ENCODE data around the gene QRICH2. TPM values are rescaled to one million over a fixed set of nuclear protein-coding genes. Genes with fewer than 3 reads are reported as not detected.
A peak's percentile ranks its signal among the peaks of the same experiment; 100 is the strongest.

Gene QRICH2
- total RNA-seq, 3 donors from 2014 or later (not counting 1 experiment from before 2014, with no cell fraction given): 2.3 to 3.1 (median 2.9) TPM

- intact Hi-C loops (cut with micrococcal nuclease): loop anchor here (5.0 kb wide), 1 partner anchor 34 kb away; the partner anchor contains the start of gene RNF157
Measured at GRCh38 chr17:76276069-76276431, 32.0 kb downstream of the QRICH2 start.

GRCh38 chr17:76275382-76276068 lies 32.6 kb downstream of the QRICH2 start:
- H3K4me3 ChIP-seq (ENCODE audit: low read length): no peak overlapping the region
- no peak overlapping the region for H3K27ac ChIP-seq (ENCODE audit: low read length)
- no peak for ATAC-seq
- WGBS (ENCODE audit: insufficient coverage): 90% methylated on average over 22 of the region's 22 CpGs
- peaks cover 4% of the 10 kb centered on the region for H3K36me3 ChIP-seq (ENCODE audit: control insufficient read depth, insufficient read depth, low read length)
- Mint-ChIP-seq H3K9me3 (no peaks in the 10 kb centered on the region), H3K27ac (peak overlapping the region; percentile 46 to 65), H3K36me3 (no peaks in the 10 kb centered on the region), H3K27me3 (ENCODE audit: low read depth in 2 of 2) (no peaks in the 10 kb centered on the region), H3K4me1 (peaks cover 6 to 26% of the 10 kb centered on the region in 2 donors), H3K4me3 (no peak overlapping the region)
- no peak for DNase-seq
- H3K4me1 ChIP-seq (ENCODE audit: control insufficient read depth, insufficient read depth, low read length): peaks cover 49% of the 10 kb centered on the region
- H3K27me3 ChIP-seq (ENCODE audit: control insufficient read depth, insufficient read depth, low read length): no peaks in the 10 kb centered on the region
- no peaks in the 10 kb centered on the region for H3K9me3 ChIP-seq (ENCODE audit: control insufficient read depth, insufficient read depth, low read length)
- intact Hi-C loops (cut with micrococcal nuclease): loop anchor here (5.0 kb wide), 1 partner anchor 33 kb away; the partner anchor contains the start of gene RNF157
- no peak for TF ChIP-seq CTCF (IDR thresholded peaks at IDR 0.05)

More at GRCh38 chr17:76276069-76276431, 32.0 kb downstream of the QRICH2 start:
- peaks cover 1 to 22% of the 10 kb centered on the region in 2 donors for H3K4me1 Mint-ChIP-seq
- H3K36me3 Mint-ChIP-seq: no peaks in the 10 kb centered on the region
- H3K27ac Mint-ChIP-seq: peak overlapping the region; percentile 46 to 65
- Histone ChIP-seq H3K9me3 (ENCODE audit: control insufficient read depth, insufficient read depth, low read length) (no peaks in the 10 kb centered on the region), H3K27ac (ENCODE audit: low read length) (no peak overlapping the region), H3K4me3 (ENCODE audit: low read length) (no peak overlapping the region), H3K4me1 (ENCODE audit: control insufficient read depth, insufficient read depth, low read length) (peaks cover 43% of the 10 kb centered on the region), H3K27me3 (ENCODE audit: control insufficient read depth, insufficient read depth, low read length) (no peaks in the 10 kb centered on the region), H3K36me3 (ENCODE audit: control insufficient read depth, insufficient read depth, low read length) (no peaks in the 10 kb centered on the region)
- no peak for TF ChIP-seq CTCF (IDR thresholded peaks at IDR 0.05)
- DNase-seq: no peak
- H3K9me3 Mint-ChIP-seq: no peaks in the 10 kb centered on the region
- WGBS (ENCODE audit: insufficient coverage): 69% methylated on average over 8 of the region's 11 CpGs
- H3K4me3 Mint-ChIP-seq: no peak overlapping the region
- no peak for ATAC-seq
- H3K27me3 Mint-ChIP-seq (ENCODE audit: low read depth in 2 of 2): no peaks in the 10 kb centered on the region

DNA sequence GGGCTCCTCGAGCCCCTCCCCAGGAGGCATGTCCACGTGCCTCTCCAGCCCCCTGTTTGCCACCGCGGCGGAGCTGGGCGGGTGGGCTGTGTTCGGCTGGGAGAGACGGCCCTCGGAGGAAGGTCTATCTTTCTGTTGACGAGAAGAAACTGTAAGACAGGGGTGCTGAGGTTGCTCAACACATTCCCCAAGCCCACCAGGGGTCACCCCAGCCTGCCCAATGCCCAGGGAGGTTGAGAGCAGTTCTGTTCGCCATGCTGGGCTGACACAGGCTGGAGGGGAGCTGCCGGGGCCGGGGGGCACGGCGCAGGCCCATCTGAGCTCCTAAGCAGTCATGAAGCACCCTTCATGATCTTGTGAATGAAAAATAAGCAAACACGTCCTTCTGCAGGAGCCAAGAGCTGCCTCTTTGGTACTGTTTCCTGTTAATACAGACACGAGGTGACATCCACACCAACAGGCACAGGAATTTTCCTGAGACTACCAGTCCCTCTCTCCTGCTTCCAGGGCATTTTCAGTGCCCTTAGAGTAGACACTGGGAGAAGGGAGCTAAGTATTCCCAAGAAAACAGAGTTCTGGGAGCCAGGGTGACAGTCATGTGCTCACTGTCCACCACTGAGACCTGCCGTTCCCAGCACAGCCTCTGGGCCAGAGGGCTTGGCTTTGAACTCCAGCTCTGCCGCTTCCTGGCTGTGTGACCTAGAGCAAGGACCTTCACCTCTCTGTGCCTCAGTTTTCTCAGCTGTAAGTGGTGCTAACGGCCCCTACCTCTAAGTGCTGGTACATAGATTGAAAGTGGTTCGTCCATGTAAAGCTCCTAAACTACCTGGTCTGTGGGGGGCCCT lies 33.7 kb downstream of the QRICH2 start:
- ATAC-seq (no peak), DNase-seq (peak in 1 of 2 donors; percentile 40)
- TF ChIP-seq CTCF (IDR thresholded peaks at IDR 0.05): no peak
- H3K4me1 Mint-ChIP-seq: peaks cover 13 to 35% of the 10 kb centered on the region in 2 donors
- H3K27ac Mint-ChIP-seq: peak overlapping the region; percentile 99
- H3K36me3 Mint-ChIP-seq: no peaks in the 10 kb centered on the region
- Histone ChIP-seq H3K9me3 (ENCODE audit: control insufficient read depth, insufficient read depth, low read length) (no peaks in the 10 kb centered on the region), H3K27ac (ENCODE audit: low read length) (no peak overlapping the region), H3K4me3 (ENCODE audit: low read length) (no peak overlapping the region), H3K4me1 (ENCODE audit: control insufficient read depth, insufficient read depth, low read length) (peaks cover 55% of the 10 kb centered on the region), H3K36me3 (ENCODE audit: control insufficient read depth, insufficient read depth, low read length) (peaks cover 6% of the 10 kb centered on the region), H3K27me3 (ENCODE audit: control insufficient read depth, insufficient read depth, low read length) (no peaks in the 10 kb centered on the region)
- peak overlapping the region; percentile 21 for H3K4me3 Mint-ChIP-seq
- H3K27me3 Mint-ChIP-seq (ENCODE audit: low read depth in 2 of 2): no peaks in the 10 kb centered on the region
- 83% methylated on average over 21 of the region's 21 CpGs for WGBS (ENCODE audit: insufficient coverage)
- no peaks in the 10 kb centered on the region for H3K9me3 Mint-ChIP-seq
- intact Hi-C loops (cut with micrococcal nuclease): no loop called here

Measured in natural killer cell (primary cell).